Endothelial cell of umbilical vein (primary cell): ENCODE results near the gene GALNT17. TPM values are rescaled to one million over a fixed set of nuclear protein-coding genes. Genes with fewer than 3 reads are reported as not detected.

Source experiments
- BruUV-seq: library from RNA; stranded (reverse); fragments of 400-500 nt; replicated peaks from 2 replicates; lab custom pipeline; 2021; lab: Mats Ljungman, UMichigan
- CTCF ChIA-PET: fragments of 300-600, 350-600 bp; sonication (Branson Sonifier 250); formaldehyde crosslinking; loops from one replicate; lab custom pipeline; 2021; ENCODE audit warnings: antibody characterized with exemption, inconsistent platforms; lab: Charles Lee
- POLR2A ChIA-PET: fragments of 300-600, 350-600 bp; sonication (Branson Sonifier 250); formaldehyde crosslinking; loops from one replicate; lab custom pipeline; 2021; ENCODE audit warnings: antibody characterized with exemption, inconsistent platforms; lab: Charles Lee
- DNase-seq: peaks from one replicate; pipeline ENCODE4 v3.0.0-alpha.2; 2011; ENCODE audit warnings: low read depth, low spot score
- FAIRE-seq: peaks from 2 replicates; lab custom pipeline; 2011; peaks lifted over from hg19 to GRCh38; lab: Jason Lieb, UNC
- H2AFZ ChIP-seq: 2 replicates; pipeline ENCODE4 v1.6.0; 2012; ENCODE audit warnings: low read depth, low read length, control low read depth, inconsistent platforms
- H3K27ac ChIP-seq: 2 replicates; pipeline ENCODE4 v1.5.1; 2011; ENCODE audit warnings: low read depth, mild to moderate bottlenecking, control low read depth, low read length, moderate library complexity; ENCODE audit not compliant: insufficient read depth
- H3K27me3 ChIP-seq, 2 experiments: 2 replicates each; pipeline versions ENCODE4 v1.6.0 to v1.6.1; 2011; ENCODE audit warnings: low read length in 2 of 2, mixed read lengths in 1 of 2; ENCODE audit not compliant: control insufficient read depth in 2 of 2, insufficient read depth in 2 of 2
- H3K36me3 ChIP-seq, 2 experiments: 2 replicates in 1 of 2; 3 replicates in 1 of 2; pipeline ENCODE4 v1.5.1; 2011; ENCODE audit warnings: low read length in 2 of 2, mild to moderate bottlenecking in 1 of 2, moderate library complexity in 1 of 2; ENCODE audit not compliant: control insufficient read depth in 2 of 2, insufficient read depth in 2 of 2; ENCODE audit errors: extremely low read depth in 1 of 2
- H3K4me1 ChIP-seq: 3 replicates; pipeline ENCODE4 v1.5.1; 2011; ENCODE audit warnings: mild to moderate bottlenecking, low read length; ENCODE audit not compliant: control insufficient read depth, insufficient read depth; ENCODE audit errors: extremely low read depth
- H3K4me2 ChIP-seq: 2 replicates; pipeline ENCODE4 v1.6.1; 2011; ENCODE audit warnings: low read length, control low read depth, mixed read lengths; ENCODE audit not compliant: insufficient read depth
- H3K4me3 ChIP-seq, 3 experiments: fragments of 200-600 bp in 1 of 3; sonication (generic), shearing (Covaris generic) in 1 of 3; replicated peaks in 1 of 3; 2 replicates each; pipeline ENCODE4 v1.5.1; 2011 to 2016; ENCODE audit warnings: control low read depth in 3 of 3, low read length in 3 of 3, mild to moderate bottlenecking in 2 of 3, inconsistent platforms in 1 of 3, low read depth in 1 of 3, moderate library complexity in 1 of 3; ENCODE audit not compliant: insufficient read depth in 1 of 3
- H3K79me2 ChIP-seq: 2 replicates; pipeline ENCODE4 v1.6.0; 2012; ENCODE audit warnings: low read length, inconsistent platforms; ENCODE audit not compliant: control insufficient read depth, insufficient read depth
- H3K9ac ChIP-seq: replicated peaks from 2 replicates; pipeline ENCODE3; 2011; ENCODE audit warnings: low read length, control low read depth; ENCODE audit not compliant: insufficient read depth; ENCODE audit errors: extremely low read depth
- H3K9me1 ChIP-seq: replicated peaks from 3 replicates; pipeline ENCODE4 v1.6.0; 2011; ENCODE audit warnings: mild to moderate bottlenecking, low read length; ENCODE audit not compliant: control insufficient read depth, insufficient read depth; ENCODE audit errors: extremely low read depth
- H3K9me3 ChIP-seq: replicated peaks from 2 replicates; pipeline ENCODE4 v1.5.1; 2012; ENCODE audit warnings: low read length, inconsistent platforms; ENCODE audit not compliant: control insufficient read depth, insufficient read depth
- H4K20me1 ChIP-seq: replicated peaks from 2 replicates; pipeline ENCODE3; 2011; ENCODE audit warnings: mild to moderate bottlenecking, low read length; ENCODE audit not compliant: control insufficient read depth, insufficient read depth; ENCODE audit errors: extremely low read depth
- EZH2 ChIP-seq: IDR thresholded peaks from 2 replicates; pipeline ENCODE4 v1.6.1; 2012; ENCODE audit warnings: borderline replicate concordance, low read depth, mild to moderate bottlenecking, moderate library complexity, low read length, inconsistent platforms; ENCODE audit not compliant: severe bottlenecking
- FOS ChIP-seq: IDR thresholded peaks from 2 replicates; pipeline ENCODE4 v1.6.1; 2011; ENCODE audit warnings: mild to moderate bottlenecking, low read length, moderate library complexity, borderline replicate concordance; ENCODE audit not compliant: insufficient read depth
- GATA2 ChIP-seq: IDR thresholded peaks from 2 replicates; pipeline ENCODE4 v1.7.0; 2011; ENCODE audit warnings: low read depth, mild to moderate bottlenecking, moderate library complexity, mixed read lengths, low read length; ENCODE audit not compliant: insufficient read length, insufficient read depth
- JUN ChIP-seq: IDR thresholded peaks from 2 replicates; pipeline ENCODE4 v1.6.1; 2011; ENCODE audit warnings: borderline replicate concordance, low read depth; ENCODE audit not compliant: insufficient read length, insufficient read depth
- MYC ChIP-seq: IDR thresholded peaks from one replicate; pipeline ENCODE4 v1.6.1; 2011; ENCODE audit warnings: mild to moderate bottlenecking, low read depth, low read length
- POLR2A ChIP-seq: IDR thresholded peaks from 2 replicates; pipeline ENCODE4 v1.6.1; 2012; ENCODE audit warnings: low read depth, mild to moderate bottlenecking, control low read depth, low read length
- POLR2AphosphoS5 ChIP-seq: IDR thresholded peaks from 2 replicates; pipeline ENCODE4 v1.6.1; 2012; ENCODE audit warnings: low read depth, mild to moderate bottlenecking, control low read depth, low read length, moderate library complexity; ENCODE audit not compliant: insufficient read depth
- dilution Hi-C: fragments of 300-500 bp; cut with MboI; formaldehyde crosslinking; loops from one replicate; pipeline ENCODE4 v1.15.0; 2019; ENCODE audit warnings: low sequenced_read_pairs; ENCODE audit not compliant: extremely low pct_ligation_motif_present
- intact Hi-C: fragments of 100-400 bp; cut with micrococcal nuclease; formaldehyde crosslinking; loops from one replicate; pipeline ENCODE4 v1.10.0; 2022
- polyA plus RNA-seq, 4 experiments: library from polyadenylated mRNA; depleted of rRNA in 3 of 4; stranded (reverse) in 3 of 4; unstranded in 1 of 4; fragments of >200 nt; gene quantifications; 2 replicates each; pipeline versions ENCODE4 v1.2.1 to v1.2.3, GENCODE V29; 2011 to 2012; ENCODE audit warnings: missing spikeins in 1 of 4
- total RNA-seq: library from RNA; stranded (reverse); gene quantifications from 2 replicates; pipeline ENCODE4 v1.2.3, GENCODE V29; 2021
- TF ChIP-seq, protein P1 (sequence below), 2 donors: IDR thresholded peaks; 1 replicate in 1 of 2; 2 replicates in 1 of 2; pipeline ENCODE4 v1.5.1; 2011; ENCODE audit warnings: low read length in 2 of 2, mild to moderate bottlenecking in 2 of 2, moderate library complexity in 2 of 2, control low read depth in 1 of 2, inconsistent platforms in 1 of 2, low read depth in 1 of 2; ENCODE audit not compliant: insufficient read depth in 1 of 2; ENCODE audit errors: extremely low read depth in 1 of 2
- TF ChIP-seq, protein P2 (sequence below): IDR thresholded peaks from 2 replicates; pipeline ENCODE4 v1.6.1; 2011; ENCODE audit not compliant: insufficient read depth, insufficient read length

Gene GALNT17
- total and polyA plus RNA-seq, 2 donors (not counting 3 experiments of a cell fraction or from before 2014, with no cell fraction given): not detected

DNA sequence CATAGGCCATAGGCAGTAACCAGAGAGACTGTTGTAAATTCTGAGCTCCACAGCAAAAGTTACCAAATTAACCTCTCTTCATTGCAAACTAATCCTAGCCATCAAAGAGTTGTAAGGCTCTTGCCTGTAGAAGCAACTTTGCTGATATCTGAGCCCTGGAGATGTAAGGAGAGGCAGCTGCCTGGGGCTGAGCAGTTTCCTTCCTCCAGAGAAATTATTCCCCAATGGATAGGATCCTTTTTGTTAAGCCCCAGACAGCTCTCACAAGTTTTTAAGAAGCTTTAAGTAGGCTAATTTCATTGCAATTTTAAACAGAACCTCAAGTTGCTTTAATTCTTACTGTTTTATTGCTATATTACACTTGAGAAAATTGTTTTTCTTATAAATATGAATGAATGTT lies 211.1 kb downstream of the GALNT17 start:
- no peaks in the 10 kb centered on the region for H4K20me1 ChIP-seq
- H3K9ac ChIP-seq: no peak overlapping the region
- H3K9me3 ChIP-seq: peaks cover 4% of the 10 kb centered on the region
- no TSS peak for BruUV-seq
- no peak overlapping the region for H3K27ac ChIP-seq
- DNase-seq (no peak), FAIRE-seq (no peak)
- H3K79me2 ChIP-seq: no peaks in the 10 kb centered on the region
- dilution Hi-C loops: no loop called here
- no peaks in the 10 kb centered on the region for H3K9me1 ChIP-seq
- ChIA-PET POLR2A (no interaction called here), CTCF (no interaction called here)
- no peaks in the 10 kb centered on the region for H3K4me1 ChIP-seq
- no peak overlapping the region for H3K4me3 ChIP-seq
- TF ChIP-seq FOS (no peak), POLR2A (no peak), JUN (no peak), MYC (no peak), EZH2 (no peak), POLR2AphosphoS5 (no peak), GATA2 (no peak)
- TF ChIP-seq, protein P1, sequence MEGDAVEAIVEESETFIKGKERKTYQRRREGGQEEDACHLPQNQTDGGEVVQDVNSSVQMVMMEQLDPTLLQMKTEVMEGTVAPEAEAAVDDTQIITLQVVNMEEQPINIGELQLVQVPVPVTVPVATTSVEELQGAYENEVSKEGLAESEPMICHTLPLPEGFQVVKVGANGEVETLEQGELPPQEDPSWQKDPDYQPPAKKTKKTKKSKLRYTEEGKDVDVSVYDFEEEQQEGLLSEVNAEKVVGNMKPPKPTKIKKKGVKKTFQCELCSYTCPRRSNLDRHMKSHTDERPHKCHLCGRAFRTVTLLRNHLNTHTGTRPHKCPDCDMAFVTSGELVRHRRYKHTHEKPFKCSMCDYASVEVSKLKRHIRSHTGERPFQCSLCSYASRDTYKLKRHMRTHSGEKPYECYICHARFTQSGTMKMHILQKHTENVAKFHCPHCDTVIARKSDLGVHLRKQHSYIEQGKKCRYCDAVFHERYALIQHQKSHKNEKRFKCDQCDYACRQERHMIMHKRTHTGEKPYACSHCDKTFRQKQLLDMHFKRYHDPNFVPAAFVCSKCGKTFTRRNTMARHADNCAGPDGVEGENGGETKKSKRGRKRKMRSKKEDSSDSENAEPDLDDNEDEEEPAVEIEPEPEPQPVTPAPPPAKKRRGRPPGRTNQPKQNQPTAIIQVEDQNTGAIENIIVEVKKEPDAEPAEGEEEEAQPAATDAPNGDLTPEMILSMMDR (IDR thresholded peaks at IDR 0.05; ENCODE audit: extremely low read depth in 1 of 2, insufficient read depth in 1 of 2, low read depth in 1 of 2, low read length in 2 of 2): no peak
- TF ChIP-seq, protein P2, sequence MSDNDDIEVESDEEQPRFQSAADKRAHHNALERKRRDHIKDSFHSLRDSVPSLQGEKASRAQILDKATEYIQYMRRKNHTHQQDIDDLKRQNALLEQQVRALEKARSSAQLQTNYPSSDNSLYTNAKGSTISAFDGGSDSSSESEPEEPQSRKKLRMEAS: no peak
- intact Hi-C loops: no loop called here
- H2AFZ ChIP-seq: no peak overlapping the region
- no peak overlapping the region for H3K4me2 ChIP-seq
- H3K36me3 ChIP-seq: no peaks in the 10 kb centered on the region
- no peaks in the 10 kb centered on the region for H3K27me3 ChIP-seq
